Lower lobe of right lung (tissue), 2 donors: ENCODE data around the gene PTPN11. TPM values are rescaled to one million over a fixed set of nuclear protein-coding genes. Genes with fewer than 3 reads are reported as not detected.
"Not testable (repeated sequence)": the region's sequence is repeated elsewhere in the genome, so short reads cannot be mapped to it uniquely, and the experiment has no call there.

Source experiments
- ATAC-seq, 2 donors: fragments of 200-7000 bp; cut with Tn5 transposase; one replicate each; pipeline ENCODE4 v1.9.1; 2020 to 2022; ENCODE audit warnings: mild to moderate bottlenecking in 2 of 2, moderate library complexity in 2 of 2
- DNase-seq: peaks from one replicate; pipeline ENCODE4 v3.0.0-alpha.2; 2020
- H3K27ac ChIP-seq: fragments of 200-600 bp; one replicate; pipeline ENCODE4 v1.8.0; 2022
- H3K27me3 ChIP-seq: fragments of 200-600 bp; one replicate; pipeline ENCODE4 v1.8.0; 2022; ENCODE audit warnings: low read depth
- H3K36me3 ChIP-seq: fragments of 200-600 bp; one replicate; pipeline ENCODE4 v1.8.0; 2022; ENCODE audit warnings: mild to moderate bottlenecking
- H3K4me1 ChIP-seq: fragments of 200-600 bp; one replicate; pipeline ENCODE4 v1.8.0; 2022
- H3K4me3 ChIP-seq: fragments of 200-600 bp; one replicate; pipeline ENCODE4 v1.8.0; 2022; ENCODE audit warnings: mild to moderate bottlenecking
- H3K9me3 ChIP-seq: fragments of 200-600 bp; one replicate; pipeline ENCODE4 v1.8.0; 2022
- CTCF ChIP-seq: fragments of 200-600 bp; IDR thresholded peaks from one replicate; pipeline ENCODE4 v1.8.0; 2022; ENCODE audit warnings: antibody characterized with exemption, mild to moderate bottlenecking
- intact Hi-C: fragments of 100-400 bp; cut with DNase I; formaldehyde crosslinking; loops from one replicate; pipeline ENCODE4 v1.11.0; 2022
- total RNA-seq: library from RNA; stranded (reverse); fragmentation: NEBNext Ultra II Directional; extraction: Animal tissue kit (Norgen Biotek cat#: 25700); gene quantifications from one replicate; pipeline ENCODE4 v1.2.1, GENCODE V29; 2021
- donor health status: DM: no; HTN: yes; CAD: no; lungs with severe emphysema.

Gene PTPN11
- total RNA-seq, 1 donor from 2014 or later = 87.5 TPM

GRCh38 chr12:112446008-112446725, 27.4 kb downstream of the PTPN11 start:
- Histone ChIP-seq H3K27ac (no peak overlapping the region), H3K9me3 (no peaks in the 10 kb centered on the region), H3K4me3 (no peak overlapping the region), H3K36me3 (peaks cover 51% of the 10 kb centered on the region), H3K4me1 (no peaks in the 10 kb centered on the region), H3K27me3 (no peaks in the 10 kb centered on the region)
- ATAC-seq = no peak
- intact Hi-C loops = no loop called here
- TF ChIP-seq CTCF = no peak
- no peak for DNase-seq

- Histone ChIP-seq H3K9me3 (no peaks in the 10 kb centered on the region), H3K4me3 (no peak overlapping the region), H3K27me3 (no peaks in the 10 kb centered on the region), H3K36me3 (peaks cover 60% of the 10 kb centered on the region), H3K27ac (no peak overlapping the region), H3K4me1 (no peaks in the 10 kb centered on the region)
- intact Hi-C loops = no loop called here
- DNase-seq (no peak), ATAC-seq (no peak)
- no peak for TF ChIP-seq CTCF
These were observed 28.4 kb downstream of the PTPN11 start for GRCh38 chr12:112447106-112447505.

GRCh38 chr12:112448165-112448564, 29.4 kb downstream of the PTPN11 start:
- H3K4me3 ChIP-seq, H3K27ac ChIP-seq, H3K4me1 ChIP-seq, H3K9me3 ChIP-seq, H3K27me3 ChIP-seq, DNase-seq, intact Hi-C loops: not testable (repeated sequence)
- peak in 1 of 2 donors; percentile 73 for ATAC-seq
- H3K36me3 ChIP-seq = peaks cover 69% of the 10 kb centered on the region

GRCh38 chr12:112450725-112451124, 32.0 kb downstream of the PTPN11 start:
- H3K4me1 ChIP-seq = no peaks in the 10 kb centered on the region
- peaks cover 95% of the 10 kb centered on the region for H3K36me3 ChIP-seq
- no peaks in the 10 kb centered on the region for H3K27me3 ChIP-seq
- ATAC-seq = no peak
- H3K9me3 ChIP-seq = no peaks in the 10 kb centered on the region
- no peak for TF ChIP-seq CTCF
- no peak overlapping the region for H3K4me3 ChIP-seq
- no peak for DNase-seq
- no peak overlapping the region for H3K27ac ChIP-seq
- intact Hi-C loops = no loop called here

- intact Hi-C loops = no loop called here
- TF ChIP-seq CTCF = no peak
- ATAC-seq (no peak), DNase-seq (no peak)
- Histone ChIP-seq H3K36me3 (peaks cover 94% of the 10 kb centered on the region), H3K9me3 (no peaks in the 10 kb centered on the region), H3K27ac (no peak overlapping the region), H3K27me3 (no peaks in the 10 kb centered on the region), H3K4me3 (no peak overlapping the region), H3K4me1 (no peaks in the 10 kb centered on the region)
These were observed 37.3 kb downstream of the PTPN11 start for GRCh38 chr12:112456029-112456428.

- intact Hi-C loops = not testable (repeated sequence)
These were observed 38.4 kb downstream of the PTPN11 start for GRCh38 chr12:112457142-112457541.

More at GRCh38 chr12:112457142-112457541, 38.4 kb downstream of the PTPN11 start:
- H3K9me3 ChIP-seq, H3K4me1 ChIP-seq, H3K27me3 ChIP-seq, ATAC-seq, H3K27ac ChIP-seq, DNase-seq, H3K4me3 ChIP-seq: not testable (repeated sequence)
- peaks cover 93% of the 10 kb centered on the region for H3K36me3 ChIP-seq
